K562 (cell line): ENCODE measurements around the gene TERC. TPM values are rescaled to one million over a fixed set of nuclear protein-coding genes. Genes with fewer than 3 reads are reported as not detected.

ENCODE experiments used
- ATAC-seq: fragments of 200-7000 bp; cut with Tn5 transposase; 3 replicates; pipeline ENCODE4 v1.9.1; 2020; ENCODE audit warnings: moderate library complexity
- BruUV-seq: library from RNA; stranded (reverse); fragments of 400-500 nt; replicated peaks from 2 replicates; lab custom pipeline; 2021; lab: Mats Ljungman, UMichigan
- CTCF ChIA-PET: fragments of 300-600 bp; formaldehyde crosslinking; extraction: SDS; loops from one replicate; lab custom pipeline; 2021; ENCODE audit warnings: low intra/inter-chr PET ratio; lab: Yijun Ruan, JAX
- POLR2A ChIA-PET: fragments of 300-600, 350-650 bp; sonication (Branson Sonifier 250); formaldehyde crosslinking; extraction: SDS; loops from one replicate; lab custom pipeline; 2021; ENCODE audit warnings: antibody characterized with exemption, inconsistent platforms; lab: Yijun Ruan, JAX
- DNase-seq, 4 experiments: peaks; one replicate each; pipeline versions ENCODE4 v3.0.0 to v3.0.0-alpha.2; 2011 to 2018; ENCODE audit warnings: low spot score in 3 of 4, mixed read lengths in 3 of 4; ENCODE audit errors: extremely low read depth in 1 of 4
- FAIRE-seq: peaks from 2 replicates; lab custom pipeline; 2011; peaks lifted over from hg19 to GRCh38; lab: Jason Lieb, UNC
- H2AFZ ChIP-seq: 2 replicates; pipeline ENCODE4 v1.6.0; 2011; ENCODE audit warnings: low read depth, low read length, control low read depth, inconsistent platforms
- H3K27ac ChIP-seq: fragments of 200-600 bp; 3 replicates; pipeline ENCODE4 v1.8.0; 2011; ENCODE audit warnings: low read depth, mild to moderate bottlenecking, control low read depth, inconsistent platforms, low read length, moderate library complexity, mixed read lengths; ENCODE audit errors: extremely low read depth
- H3K27me3 ChIP-seq, 2 experiments: fragments of 300-600 bp in 1 of 2; 2 replicates in 1 of 2; 3 replicates in 1 of 2; pipeline versions ENCODE4 v1.6.0 to v1.8.0; 2011; ENCODE audit warnings: inconsistent platforms in 2 of 2, low read length in 2 of 2, mild to moderate bottlenecking in 1 of 2, mixed read lengths in 1 of 2, moderate library complexity in 1 of 2; ENCODE audit not compliant: control insufficient read depth in 2 of 2, insufficient read depth in 2 of 2
- H3K36me3 ChIP-seq: fragments of 300-600 bp; 3 replicates; pipeline ENCODE4 v1.8.0; 2011; ENCODE audit warnings: mild to moderate bottlenecking, low read length, inconsistent platforms; ENCODE audit not compliant: control insufficient read depth, insufficient read depth
- H3K4me1 ChIP-seq, 2 experiments: fragments of 200-600 bp in 1 of 2; replicated peaks in 1 of 2; 2 replicates in 1 of 2; 3 replicates in 1 of 2; pipeline versions ENCODE4 v1.5.1 to v1.8.0; 2011; ENCODE audit warnings: inconsistent platforms in 2 of 2, low read length in 2 of 2, mild to moderate bottlenecking in 1 of 2, mixed read lengths in 1 of 2, moderate library complexity in 1 of 2; ENCODE audit not compliant: control insufficient read depth in 2 of 2, insufficient read depth in 2 of 2
- H3K4me2 ChIP-seq: 2 replicates; pipeline ENCODE4 v1.6.1; 2011; ENCODE audit warnings: low read length, control low read depth, inconsistent platforms, mixed read lengths; ENCODE audit not compliant: insufficient read depth
- H3K4me3 ChIP-seq: fragments of 200-600 bp; sonication (generic), shearing (Covaris generic); 2 replicates; pipeline ENCODE4 v1.5.1; 2016; ENCODE audit warnings: control low read depth, inconsistent platforms
- H3K79me2 ChIP-seq: fragments of 200-600 bp; 3 replicates; pipeline ENCODE4 v1.8.0; 2011; ENCODE audit warnings: low read length, inconsistent platforms; ENCODE audit not compliant: control insufficient read depth, insufficient read depth
- H3K9ac ChIP-seq, 2 experiments: 2 replicates each; pipeline versions ENCODE4 v1.6.0 to v1.6.1; 2011; ENCODE audit warnings: low read depth in 2 of 2, low read length in 2 of 2, control low read depth in 1 of 2, inconsistent platforms in 1 of 2, mild to moderate bottlenecking in 1 of 2, mixed read lengths in 1 of 2; ENCODE audit not compliant: insufficient read depth in 1 of 2
- H3K9me1 ChIP-seq: one replicate; pipeline ENCODE4 v1.6.0; 2011; ENCODE audit warnings: inconsistent platforms, mild to moderate bottlenecking, low read length, moderate library complexity; ENCODE audit not compliant: control insufficient read depth, insufficient read depth
- H3K9me3 ChIP-seq: replicated peaks from 2 replicates; pipeline ENCODE4 v1.5.1; 2011; ENCODE audit warnings: low read depth, low read length, inconsistent platforms; ENCODE audit not compliant: control insufficient read depth, insufficient read depth
- H4K20me1 ChIP-seq: replicated peaks from 2 replicates; pipeline ENCODE4 v1.6.1; 2011; ENCODE audit warnings: low read length, inconsistent platforms, mixed read lengths; ENCODE audit not compliant: control insufficient read depth, insufficient read depth
- BMI1 ChIP-seq: fragments of 150-350 bp; IDR thresholded peaks from 2 replicates; pipeline ENCODE4 v1.6.1; 2014; ENCODE audit warnings: low read length
- EP300 ChIP-seq: IDR thresholded peaks from 2 replicates; pipeline ENCODE4 v1.6.1; 2012; ENCODE audit warnings: low read length, improper control_type of control experiment
- EZH2 ChIP-seq: IDR thresholded peaks from 2 replicates; pipeline ENCODE4 v1.6.1; 2012; ENCODE audit warnings: low read depth, mild to moderate bottlenecking, inconsistent platforms, low read length, borderline replicate concordance
- HSF4 ChIP-seq: fragments of 250-450 bp; sonication (Bioruptor Pico); IDR thresholded peaks from 2 replicates; pipeline ENCODE4 v2.1.2; 2022; ENCODE audit warnings: mild to moderate bottlenecking, moderate library complexity, borderline replicate concordance
- PHF21A ChIP-seq: fragments of 450-650 bp; IDR thresholded peaks from 2 replicates; pipeline ENCODE4 v1.6.1; 2017; ENCODE audit warnings: low read depth, borderline replicate concordance
- POLR3A ChIP-seq: IDR thresholded peaks from 2 replicates; pipeline ENCODE4 v1.6.1; 2011; ENCODE audit warnings: borderline replicate concordance, mild to moderate bottlenecking, moderate library complexity; ENCODE audit not compliant: insufficient read length, insufficient read depth; ENCODE audit errors: extremely low read depth
- SIN3A ChIP-seq, 2 experiments: fragments of 150-350 bp in 1 of 2; IDR thresholded peaks; 2 replicates each; pipeline ENCODE4 v1.6.1; 2011 to 2016; ENCODE audit warnings: borderline replicate concordance in 2 of 2, low read depth in 2 of 2, low read length in 2 of 2, mild to moderate bottlenecking in 2 of 2, moderate library complexity in 2 of 2; ENCODE audit not compliant: control insufficient read depth in 1 of 2
- ZC3H11A ChIP-seq: IDR thresholded peaks from 2 replicates; pipeline ENCODE4 v1.6.1; 2012; ENCODE audit warnings: low read depth, low read length, improper control_type of control experiment
- ZNF197 ChIP-seq: fragments of 200-800 bp; sonication (Bioruptor generic); IDR thresholded peaks from 2 replicates; pipeline ENCODE4 v1.6.1; 2016; ENCODE audit warnings: low read depth, missing genetic modification characterization, missing compliant biosample characterization
- ZNF217 ChIP-seq: sonication (generic); formaldehyde crosslinking; IDR thresholded peaks from 2 replicates; pipeline ENCODE4 v1.8.0; 2022; ENCODE audit warnings: mild to moderate bottlenecking, missing genetic modification reagents
- WGBS: fragments of 100-300 bp; shearing (Covaris generic); methylation state at CpG from one replicate; pipeline ENCODE4 v1.1.6; 2016; ENCODE audit warnings: low coverage, mixed read lengths; ENCODE audit not compliant: insufficient coverage; ENCODE audit errors: missing lambda C conversion rate; 5-methylcytosine and 5-hydroxymethylcytosine counted together
- in situ Hi-C: fragments of 300-500 bp; cut with MboI; formaldehyde crosslinking; loops from 4 replicates; pipeline ENCODE4 v1.15.0; 2018; ENCODE audit warnings: inconsistent platforms, mixed read lengths
- intact Hi-C: fragments of 100-400 bp; cut with micrococcal nuclease; formaldehyde crosslinking; loops from 2 replicates; pipeline ENCODE4 v1.14.2; 2022
- polyA plus RNA-seq, 8 experiments: library from polyadenylated mRNA; depleted of rRNA in 4 of 8; stranded (reverse) in 5 of 8; unstranded in 3 of 8; fragments of >200 nt; fragmentation: Nextera tagmentation in 2 of 8; fragmentation: Illumina TruSeq in 1 of 8; extraction: Ambion mirVana in 2 of 8; extraction: Trizol in 1 of 8; gene quantifications; 2 replicates each; pipeline versions ENCODE4 v1.2.1 to v1.2.3, GENCODE V29; 2011 to 2014; ENCODE audit warnings: inconsistent platforms in 1 of 8, missing spikeins in 1 of 8
- total RNA-seq, 7 experiments: library from RNA; depleted of rRNA in 6 of 7; stranded (reverse); fragments of >200 nt in 6 of 7; fragmentation: Illumina TruSeq in 2 of 7; extraction: Trizol in 2 of 7; gene quantifications; 2 replicates each; pipeline versions ENCODE4 v1.2.1 to v1.2.3, GENCODE V29; 2011 to 2021; ENCODE audit warnings: low replicate concordance in 1 of 7
- TF ChIP-seq, protein P1 (sequence below): sonication (generic); IDR thresholded peaks from 2 replicates; pipeline ENCODE4 v1.6.1; 2016
- TF ChIP-seq, protein P2 (sequence below): fragments of 250-450 bp; sonication (Bioruptor Pico); IDR thresholded peaks from 2 replicates; pipeline ENCODE4 v1.8.0; 2021; ENCODE audit warnings: moderate library complexity, mild to moderate bottlenecking, inconsistent platforms

TERC gene
- total and polyA plus RNA-seq, 9 of the 15 experiments (the other 6 are each of a cell fraction or from before 2014, with no cell fraction given), result 0.77 to 234 (median 27.9) TPM; not detected in 3

DNA sequence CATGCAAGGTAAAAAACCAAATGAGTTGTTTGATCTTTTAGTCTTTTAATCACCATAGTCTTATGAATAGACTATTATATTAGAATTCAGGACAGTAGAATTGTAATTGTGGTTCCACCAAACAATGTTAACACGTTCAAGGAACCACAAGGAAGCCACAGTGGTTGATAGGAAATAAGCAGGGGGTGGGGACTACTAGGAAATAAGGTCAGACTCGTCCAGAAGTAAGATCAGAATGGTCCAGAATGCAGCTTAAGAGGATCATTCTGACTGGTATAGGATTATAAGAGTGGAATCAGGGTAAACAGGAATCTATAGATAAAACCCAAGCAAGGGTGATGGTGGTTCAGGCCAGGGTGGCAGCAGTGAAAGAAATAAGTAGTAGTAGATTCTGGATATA lies 15.9 kb upstream of the TERC start:
- Histone ChIP-seq H3K27ac (no peak overlapping the region), H3K4me1 (peaks cover 0 to 13% of the 10 kb centered on the region in 2 experiments; a peak in 3 of 5 replicates), H3K79me2 (peaks cover 20% of the 10 kb centered on the region), H3K4me2 (no peak overlapping the region), H3K9me1 (no peaks in the 10 kb centered on the region), H3K9me3 (no peaks in the 10 kb centered on the region), H4K20me1 (no peaks in the 10 kb centered on the region), H2AFZ (no peak overlapping the region), H3K27me3 (no peaks in the 10 kb centered on the region), H3K4me3 (no peak overlapping the region), H3K36me3 (peaks cover 96% of the 10 kb centered on the region), H3K9ac (no peak overlapping the region)
- CTCF ChIA-PET, result no interaction called here
- DNase-seq (no peak), ATAC-seq (peak; percentile 69), FAIRE-seq (peak; percentile 49)
- intact Hi-C loops (no loop called here), in situ Hi-C loops (no loop called here)
- TF ChIP-seq ZNF197 (no peak), PHF21A (no peak), ZC3H11A (no peak), ZNF217 (CRISPR knock-in tag) (no peak), HSF4 (CRISPR knock-in tag) (no peak), EZH2 (no peak), EP300 (no peak), SIN3A (IDR thresholded peaks at IDR 0.05; ENCODE audit: borderline replicate concordance in 2 of 2, control insufficient read depth in 1 of 2, low read depth in 2 of 2, low read length in 2 of 2) (no peak), POLR3A (no peak), BMI1 (no peak)
- TF ChIP-seq, protein P1, sequence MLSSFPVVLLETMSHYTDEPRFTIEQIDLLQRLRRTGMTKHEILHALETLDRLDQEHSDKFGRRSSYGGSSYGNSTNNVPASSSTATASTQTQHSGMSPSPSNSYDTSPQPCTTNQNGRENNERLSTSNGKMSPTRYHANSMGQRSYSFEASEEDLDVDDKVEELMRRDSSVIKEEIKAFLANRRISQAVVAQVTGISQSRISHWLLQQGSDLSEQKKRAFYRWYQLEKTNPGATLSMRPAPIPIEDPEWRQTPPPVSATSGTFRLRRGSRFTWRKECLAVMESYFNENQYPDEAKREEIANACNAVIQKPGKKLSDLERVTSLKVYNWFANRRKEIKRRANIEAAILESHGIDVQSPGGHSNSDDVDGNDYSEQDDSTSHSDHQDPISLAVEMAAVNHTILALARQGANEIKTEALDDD, result no peak
- TF ChIP-seq, protein P2, sequence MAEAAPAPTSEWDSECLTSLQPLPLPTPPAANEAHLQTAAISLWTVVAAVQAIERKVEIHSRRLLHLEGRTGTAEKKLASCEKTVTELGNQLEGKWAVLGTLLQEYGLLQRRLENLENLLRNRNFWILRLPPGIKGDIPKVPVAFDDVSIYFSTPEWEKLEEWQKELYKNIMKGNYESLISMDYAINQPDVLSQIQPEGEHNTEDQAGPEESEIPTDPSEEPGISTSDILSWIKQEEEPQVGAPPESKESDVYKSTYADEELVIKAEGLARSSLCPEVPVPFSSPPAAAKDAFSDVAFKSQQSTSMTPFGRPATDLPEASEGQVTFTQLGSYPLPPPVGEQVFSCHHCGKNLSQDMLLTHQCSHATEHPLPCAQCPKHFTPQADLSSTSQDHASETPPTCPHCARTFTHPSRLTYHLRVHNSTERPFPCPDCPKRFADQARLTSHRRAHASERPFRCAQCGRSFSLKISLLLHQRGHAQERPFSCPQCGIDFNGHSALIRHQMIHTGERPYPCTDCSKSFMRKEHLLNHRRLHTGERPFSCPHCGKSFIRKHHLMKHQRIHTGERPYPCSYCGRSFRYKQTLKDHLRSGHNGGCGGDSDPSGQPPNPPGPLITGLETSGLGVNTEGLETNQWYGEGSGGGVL, result no peak
- POLR2A ChIA-PET, result interaction anchor here (0.8 to 1.2 kb wide), 2 partner anchors 8 to 10 kb away, joined by 3 to 6 read pairs; no protein-coding TSS in a partner anchor
- no TSS peak for BruUV-seq
- WGBS, result 8% methylated on average over 2 of the region's 2 CpGs
